ENCODE measurements around the gene RASIP1.
"Not testable (repeated sequence)": the region's sequence is repeated elsewhere in the genome, so short reads cannot be mapped to it uniquely, and the experiment has no call there.

Gene RASIP1

GRCh38 chr19:48734625-48735024 is 5.8 kb downstream of the RASIP1 start:
- DNase-seq (ENCODE audit: low spot score), result no peak

GRCh38 chr19:48731452-48731851 is 9.0 kb downstream of the RASIP1 start:
- no peak for DNase-seq (ENCODE audit: low spot score)

- no peak for DNase-seq (ENCODE audit: low spot score)
Observed at GRCh38 chr19:48728911-48729664, 11.3 kb downstream of the RASIP1 start.

GRCh38 chr19:48726556-48726955 is 13.9 kb downstream of the RASIP1 start:
- peak; percentile 62 for DNase-seq (ENCODE audit: low spot score)

GRCh38 chr19:48724796-48725753 is 15.3 kb downstream of the RASIP1 start:
- DNase-seq (ENCODE audit: low spot score), result peak; percentile 59

- no peak for DNase-seq (ENCODE audit: low spot score)
Observed at GRCh38 chr19:48722196-48722708, 18.2 kb downstream of the RASIP1 start.

- DNase-seq (ENCODE audit: low spot score), result peak; percentile 97
Observed at GRCh38 chr19:48720613-48721296, 19.7 kb downstream of the RASIP1 start.

GRCh38 chr19:48720251-48720612 is 20.2 kb downstream of the RASIP1 start:
- DNase-seq (ENCODE audit: low spot score), result no peak

GRCh38 chr19:48719263-48720171 is 20.9 kb downstream of the RASIP1 start, which contains the start of gene MAMSTR:
Gene MAMSTR (minus strand): TSS chr19:48719725. CDS start chr19:48719031, 694 bp downstream.
- DNase-seq (ENCODE audit: low spot score), result no peak

- no peak for DNase-seq (ENCODE audit: low spot score)
Observed at GRCh38 chr19:48718711-48719231, 21.6 kb downstream of the RASIP1 start.

- not testable (repeated sequence) for DNase-seq (ENCODE audit: low spot score)
Observed at GRCh38 chr19:48718106-48718505, 22.3 kb downstream of the RASIP1 start.

- DNase-seq (ENCODE audit: low spot score), result no peak
Observed at GRCh38 chr19:48716562-48717291, 23.7 kb downstream of the RASIP1 start.

GRCh38 chr19:48715681-48716171 is 24.7 kb downstream of the RASIP1 start:
- no peak for DNase-seq (ENCODE audit: low spot score)

GRCh38 chr19:48714759-48715675 is 25.4 kb downstream of the RASIP1 start:
- no peak for DNase-seq (ENCODE audit: low spot score)

- DNase-seq (ENCODE audit: low spot score), result peak; percentile 98
Observed at GRCh38 chr19:48713864-48714755, 26.3 kb downstream of the RASIP1 start.

GRCh38 chr19:48713041-48713863 is 27.2 kb downstream of the RASIP1 start:
- DNase-seq (ENCODE audit: low spot score), result no peak

Measured in activated CD4-positive, alpha-beta T cell treated with anti-CD3 and anti-CD28 coated beads, Interleukin-2, Interleukin-4, amounts not matched to agents 100 ng/mL and 50 ng/mL, durations not matched to agents 16 hours and 8 hours (primary cell).